Spleen (tissue), 11 donors: ENCODE results near the gene IFNE. TPM values are rescaled to one million over a fixed set of nuclear protein-coding genes. Genes with fewer than 3 reads are reported as not detected.

Experiments used
- DNase-seq: peaks from one replicate; pipeline ENCODE4 v3.0.0-alpha.2; 2020
- H3K27ac ChIP-seq, 8 donors: fragments of 200-600 bp; sonication (generic) in 7 of 8; 1 replicate in 4 of 8; 2 replicates in 4 of 8; pipeline versions ENCODE4 v1.5.0 to v1.8.0; 2016 to 2021; ENCODE audit warnings: inconsistent platforms in 4 of 8, mild to moderate bottlenecking in 4 of 8, moderate library complexity in 1 of 8
- H3K27me3 ChIP-seq, 7 donors: fragments of 200-600 bp; sonication (generic) in 6 of 7; replicated peaks in 1 of 7; 1 replicate in 4 of 7; 2 replicates in 3 of 7; pipeline versions ENCODE4 v1.5.0 to v1.8.0; 2016 to 2021; ENCODE audit warnings: inconsistent platforms in 3 of 7, mild to moderate bottlenecking in 1 of 7
- H3K36me3 ChIP-seq, 6 donors: fragments of 200-600 bp; sonication (generic) in 5 of 6; 1 replicate in 4 of 6; 2 replicates in 2 of 6; pipeline versions ENCODE4 v1.5.0 to v1.8.0; 2016 to 2021; ENCODE audit warnings: inconsistent platforms in 2 of 6
- H3K4me1 ChIP-seq, 6 donors: fragments of 200-600 bp; sonication (generic) in 5 of 6; 1 replicate in 3 of 6; 2 replicates in 3 of 6; pipeline versions ENCODE4 v1.5.0 to v1.8.0; 2016 to 2021; ENCODE audit warnings: inconsistent platforms in 3 of 6
- H3K4me3 ChIP-seq, 8 donors: fragments of 200-600 bp; sonication (generic) in 7 of 8; 1 replicate in 4 of 8; 2 replicates in 4 of 8; pipeline versions ENCODE4 v1.5.0 to v1.8.0; 2016 to 2021; ENCODE audit warnings: inconsistent platforms in 4 of 8, mild to moderate bottlenecking in 4 of 8, moderate library complexity in 2 of 8
- H3K9me3 ChIP-seq, 8 donors: fragments of 200-600 bp; sonication (generic) in 7 of 8; 1 replicate in 4 of 8; 2 replicates in 4 of 8; pipeline versions ENCODE4 v1.5.0 to v1.8.0; 2016 to 2021; ENCODE audit warnings: inconsistent platforms in 4 of 8
- CTCF ChIP-seq, 11 experiments: fragments of 200-600 bp in 7 of 11; fragments of 450-650 bp in 4 of 11; sonication (generic) in 4 of 11; IDR thresholded peaks in 8 of 11; conservative IDR thresholded peaks in 3 of 11; 1 replicate in 7 of 11; 2 replicates in 4 of 11; pipeline versions ENCODE4 v1.4.0 to v1.8.0; 2016 to 2021; ENCODE audit warnings: antibody characterized with exemption in 11 of 11, inconsistent platforms in 4 of 11, mild to moderate bottlenecking in 1 of 11
- POLR2A ChIP-seq, 3 donors: fragments of 450-650 bp; IDR thresholded peaks; one replicate each; pipeline ENCODE4 v1.5.1; 2017; ENCODE audit warnings: antibody characterized with exemption in 3 of 3, mild to moderate bottlenecking in 1 of 3
- POLR2AphosphoS5 ChIP-seq, 3 donors: sonication (generic); formaldehyde crosslinking; IDR thresholded peaks; one replicate each; pipeline ENCODE4 v1.5.1; 2017; ENCODE audit warnings: antibody characterized with exemption in 3 of 3
- WGBS, 5 donors: extraction: QIAGEN DNeasy Blood & Tissue Kit in 3 of 5; methylation state at CpG; one replicate each; pipeline versions ENCODE4 v1.1.5 to v1.1.7; 2013 to 2018; 5-methylcytosine and 5-hydroxymethylcytosine counted together
- intact Hi-C: fragments of 100-400 bp; cut with DNase I; formaldehyde crosslinking; loops from one replicate; pipeline ENCODE4 v1.15.0; 2023; ENCODE audit warnings: low total_unique reads
- polyA plus RNA-seq, 3 donors: library from polyadenylated mRNA; stranded (reverse); fragments of 200-250 nt; gene quantifications; one replicate each; pipeline ENCODE4 v1.2.1, GENCODE V29; 2013
- total RNA-seq, 7 donors: library from RNA; depleted of rRNA in 3 of 7; stranded (reverse); fragments of >200 nt in 3 of 7; fragmentation: NEBNext Ultra II Directional in 4 of 7; extraction: Animal tissue kit (Norgen Biotek cat#: 25700) in 4 of 7; gene quantifications; one replicate each; pipeline versions ENCODE4 v1.1.0 to v1.2.1, GENCODE V29; 2016 to 2021
- donor health status: healthy with polysubstance abuse.
- donor health status: DM: no; HTN: no; CAD: no; lungs with moderate emphysema.
- donor health status: DM: no; HTN: no; CAD: no.
- donor health status: Bipolar disorder and iron deficiency.
- donor health status: healthy.
- donor health status: DM: no; HTN: no; CAD: no.
- donor health status: DM: yes; HTN: yes; CAD: no.

Gene IFNE
- total and polyA plus RNA-seq, 10 donors, result 0.11 to 0.12 TPM; not detected in 8

DNA sequence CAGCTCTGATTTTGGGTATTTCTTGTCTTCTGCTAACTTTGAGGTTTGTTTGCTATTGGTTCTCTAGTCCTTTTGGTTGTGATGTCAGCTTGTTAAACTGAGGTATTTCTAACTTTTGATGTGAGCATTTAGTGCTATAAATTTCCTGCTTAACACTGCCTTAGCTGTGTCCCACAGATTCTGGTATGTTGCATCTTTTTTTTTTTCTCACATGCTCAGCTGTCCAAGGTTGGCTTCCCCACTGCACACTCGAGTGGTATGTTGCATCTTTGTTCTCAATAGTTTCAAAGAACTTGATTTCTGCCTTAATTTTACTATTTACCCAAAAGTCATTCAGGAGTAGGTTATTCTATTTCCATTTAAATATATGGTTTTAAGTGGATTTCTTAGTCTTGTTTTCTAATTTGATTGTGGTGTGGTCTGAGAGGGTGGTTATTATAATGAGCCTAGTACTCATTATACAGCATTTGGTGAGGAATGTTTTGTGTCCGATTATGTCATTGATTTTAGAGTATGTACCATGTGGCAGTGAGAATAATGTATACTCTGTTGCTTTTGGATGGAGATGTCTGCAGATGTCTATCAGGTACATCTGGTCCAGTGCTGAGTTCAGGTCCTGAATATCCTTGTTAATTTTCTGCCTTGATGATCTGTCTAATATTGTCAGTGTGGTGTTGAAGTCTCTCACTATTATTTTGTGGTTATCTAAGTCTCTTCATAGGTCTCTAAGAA is 42.2 kb upstream of the IFNE start:
- Histone ChIP-seq H3K27ac (no peak overlapping the region), H3K4me3 (no peak overlapping the region), H3K9me3 (no peaks in the 10 kb centered on the region), H3K4me1 (no peaks in the 10 kb centered on the region), H3K27me3 (peaks cover 0 to 23% (median 0%) of the 10 kb centered on the region in 7 donors), H3K36me3 (no peaks in the 10 kb centered on the region)
- intact Hi-C loops, result no loop called here
- TF ChIP-seq POLR2AphosphoS5 (IDR thresholded peaks at IDR 0.05) (no peak), POLR2A (IDR thresholded peaks at IDR 0.05) (no peak), CTCF (IDR thresholded peaks at IDR 0.05 in 8 of 11, conservative IDR thresholded peaks at IDR 0.05 in 3 of 11) (no peak)
- WGBS, 5 donors, result 75 to 85% (median 79%) methylated on average over 2 of the region's 2 CpGs
- DNase-seq, result no peak

DNA sequence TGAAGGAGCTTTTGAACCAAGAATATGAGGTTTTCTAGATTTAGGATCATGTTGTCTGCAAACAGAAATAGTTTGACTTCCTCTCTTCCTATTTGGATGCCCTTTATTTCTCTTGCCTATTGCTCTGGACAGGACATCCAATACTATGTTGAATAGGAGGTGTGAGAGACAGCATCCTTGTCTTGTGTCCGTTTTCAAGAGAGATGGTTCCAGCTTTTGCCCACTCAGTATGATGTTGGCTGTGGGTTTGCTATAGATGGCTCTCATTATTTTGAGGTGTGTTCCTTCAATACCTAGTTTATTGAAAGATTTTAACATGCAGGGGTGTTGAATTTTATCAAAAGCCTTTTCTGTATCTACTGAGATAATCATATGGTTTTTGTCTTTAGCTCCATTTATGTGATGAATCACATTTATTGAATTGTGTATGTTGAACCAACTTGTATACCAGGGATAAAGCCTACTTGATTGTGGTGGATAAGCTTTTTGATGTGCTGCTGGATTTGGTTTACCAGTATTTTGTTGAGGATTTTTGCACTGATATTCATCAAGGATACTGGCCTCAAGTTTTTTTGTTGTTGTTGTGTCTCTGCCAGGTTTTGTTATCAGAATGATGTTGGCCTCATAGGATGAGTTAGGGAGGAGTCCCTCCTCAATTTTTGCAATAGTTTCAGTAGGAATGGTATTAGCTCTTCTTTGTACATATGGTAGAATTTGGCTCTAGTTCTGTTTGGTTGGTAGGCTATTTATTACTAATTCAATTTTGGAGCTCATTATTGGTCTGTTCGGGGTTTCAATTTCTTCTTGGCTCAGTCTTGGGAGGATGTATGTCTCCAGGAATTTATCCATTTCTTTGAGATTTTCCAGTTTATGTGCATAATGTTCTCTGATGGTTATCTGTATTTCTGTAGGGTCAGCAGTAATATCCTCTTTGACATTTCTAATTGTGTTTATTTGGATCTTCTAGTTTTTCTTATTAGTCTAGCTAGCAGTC is 41.2 kb upstream of the IFNE start:
- DNase-seq, result no peak
- TF ChIP-seq CTCF (IDR thresholded peaks at IDR 0.05 in 8 of 11, conservative IDR thresholded peaks at IDR 0.05 in 3 of 11), result no peak
- no peak for TF ChIP-seq POLR2A (IDR thresholded peaks at IDR 0.05)
- no peak for TF ChIP-seq POLR2AphosphoS5 (IDR thresholded peaks at IDR 0.05)
- intact Hi-C loops, result no loop called here

GRCh38 chr9:21522348-21522747 is 40.2 kb upstream of the IFNE start:
- intact Hi-C loops, result no loop called here
- TF ChIP-seq POLR2A (IDR thresholded peaks at IDR 0.05), result no peak
- TF ChIP-seq CTCF (IDR thresholded peaks at IDR 0.05 in 8 of 11, conservative IDR thresholded peaks at IDR 0.05 in 3 of 11), result no peak
- TF ChIP-seq POLR2AphosphoS5 (IDR thresholded peaks at IDR 0.05), result no peak
- no peaks in the 10 kb centered on the region for H3K36me3 ChIP-seq
- H3K27ac ChIP-seq, result no peak overlapping the region
- DNase-seq, result no peak
- 90 to 92% (median 91%) methylated on average over 4 of the region's 4 CpGs for WGBS, 5 donors
- no peaks in the 10 kb centered on the region for H3K9me3 ChIP-seq
- no peak overlapping the region for H3K4me3 ChIP-seq
- no peaks in the 10 kb centered on the region for H3K4me1 ChIP-seq
- peaks cover 0 to 10% (median 0%) of the 10 kb centered on the region in 7 donors for H3K27me3 ChIP-seq

More for the DNA sequence above, 41.2 kb upstream of the IFNE start:
- Histone ChIP-seq H3K27me3 (peaks cover 0 to 18% (median 0%) of the 10 kb centered on the region in 7 donors), H3K9me3 (no peaks in the 10 kb centered on the region), H3K36me3 (no peaks in the 10 kb centered on the region), H3K4me1 (no peaks in the 10 kb centered on the region), H3K4me3 (no peak overlapping the region), H3K27ac (no peak overlapping the region)
- 83 to 92% (median 85%) methylated on average over 2 of the region's 2 CpGs for WGBS, 5 donors

- WGBS, 5 donors, result 69 to 93% (median 79%) methylated on average over 1 of the region's 1 CpG
- no peak for DNase-seq
- H3K9me3 ChIP-seq, result no peaks in the 10 kb centered on the region
- H3K27me3 ChIP-seq, result peaks cover 0 to 2% (median 0%) of the 10 kb centered on the region in 7 donors
- TF ChIP-seq POLR2AphosphoS5 (IDR thresholded peaks at IDR 0.05), result no peak
- TF ChIP-seq CTCF (IDR thresholded peaks at IDR 0.05 in 8 of 11, conservative IDR thresholded peaks at IDR 0.05 in 3 of 11), result no peak
- TF ChIP-seq POLR2A (IDR thresholded peaks at IDR 0.05), result no peak
- no peak overlapping the region for H3K27ac ChIP-seq
- intact Hi-C loops, result no loop called here
- H3K4me3 ChIP-seq, result no peak overlapping the region
- no peaks in the 10 kb centered on the region for H3K4me1 ChIP-seq
- no peaks in the 10 kb centered on the region for H3K36me3 ChIP-seq
Observed at GRCh38 chr9:21521448-21521847, 39.3 kb upstream of the IFNE start.
